ENCODE data around the gene ATG7. TPM values are rescaled to one million over a fixed set of nuclear protein-coding genes. Genes with fewer than 3 reads are reported as not detected.

Gene ATG7
- total and polyA plus RNA-seq, 2 experiments from 2014 or later: 18.4 to 38.6 TPM

- Histone ChIP-seq H3K4me2 (no peak overlapping the region), H2AFZ (no peak overlapping the region), H3K9me2 (replicated peaks; ENCODE audit: insufficient read depth) (no peaks in the 10 kb centered on the region), H4K20me1 (ENCODE audit: insufficient read depth, poor library complexity, severe bottlenecking) (peaks cover 14% of the 10 kb centered on the region), H3K27me3 (no peaks in the 10 kb centered on the region), H3K9me3 (ENCODE audit: low read depth) (no peaks in the 10 kb centered on the region), H3K27ac (no peak overlapping the region), H3K4me1 (ENCODE audit: insufficient read depth) (peaks cover 12% of the 10 kb centered on the region), H3K79me2 (peaks cover 32% of the 10 kb centered on the region), H3K4me3 (no peak overlapping the region), H3K36me3 (replicated peaks; ENCODE audit: insufficient read depth, low read depth) (no peaks in the 10 kb centered on the region)
- TF ChIP-seq CTCF (IDR thresholded peaks at IDR 0.05; ENCODE audit: poor library complexity): no peak
- no peak for TF ChIP-seq EZH2 (IDR thresholded peaks at IDR 0.05; ENCODE audit: borderline replicate concordance)
- no peak for DNase-seq (ENCODE audit: low spot score)
- 93% methylated on average over 23 of the region's 23 CpGs for WGBS (ENCODE audit: low lambda C conversion rate, missing lambda C conversion rate)
Measured at GRCh38 chr3:11555881-11556633, 283.9 kb downstream of the ATG7 start.

GRCh38 chr3:11556851-11557644 lies 284.9 kb downstream of the ATG7 start:
- H3K9me3 ChIP-seq (ENCODE audit: low read depth): no peaks in the 10 kb centered on the region
- no peaks in the 10 kb centered on the region for H3K27me3 ChIP-seq
- no peak overlapping the region for H3K4me3 ChIP-seq
- H2AFZ ChIP-seq: no peak overlapping the region
- peaks cover 41% of the 10 kb centered on the region for H3K79me2 ChIP-seq
- H3K9me2 ChIP-seq (replicated peaks; ENCODE audit: insufficient read depth): no peaks in the 10 kb centered on the region
- no peak overlapping the region for H3K4me2 ChIP-seq
- H4K20me1 ChIP-seq (ENCODE audit: insufficient read depth, poor library complexity, severe bottlenecking): peaks cover 14% of the 10 kb centered on the region
- peak overlapping the region; percentile 54 for H3K27ac ChIP-seq
- DNase-seq (ENCODE audit: low spot score): no peak
- 70% methylated on average over 16 of the region's 16 CpGs for WGBS (ENCODE audit: low lambda C conversion rate, missing lambda C conversion rate)
- TF ChIP-seq EZH2 (IDR thresholded peaks at IDR 0.05; ENCODE audit: borderline replicate concordance) (no peak), CTCF (IDR thresholded peaks at IDR 0.05; ENCODE audit: poor library complexity) (no peak), EZH2phosphoT487 (IDR thresholded peaks at IDR 0.05; ENCODE audit: low read depth, severe bottlenecking, unreplicated experiment) (no peak)
- no peaks in the 10 kb centered on the region for H3K36me3 ChIP-seq (replicated peaks; ENCODE audit: insufficient read depth, low read depth)
- H3K4me1 ChIP-seq (ENCODE audit: insufficient read depth): peaks cover 22% of the 10 kb centered on the region

- H3K9me3 ChIP-seq (ENCODE audit: low read depth): no peaks in the 10 kb centered on the region
- 77% methylated on average over 13 of the region's 13 CpGs for WGBS (ENCODE audit: low lambda C conversion rate, missing lambda C conversion rate)
- no peaks in the 10 kb centered on the region for H3K36me3 ChIP-seq (replicated peaks; ENCODE audit: insufficient read depth, low read depth)
- DNase-seq (ENCODE audit: low spot score): no peak
- peaks cover 27% of the 10 kb centered on the region for H3K4me1 ChIP-seq (ENCODE audit: insufficient read depth)
- no peak overlapping the region for H2AFZ ChIP-seq
- H3K27me3 ChIP-seq: no peaks in the 10 kb centered on the region
- no peak for TF ChIP-seq EZH2 (IDR thresholded peaks at IDR 0.05; ENCODE audit: borderline replicate concordance)
- TF ChIP-seq EZH2phosphoT487 (IDR thresholded peaks at IDR 0.05; ENCODE audit: low read depth, severe bottlenecking, unreplicated experiment): no peak
- TF ChIP-seq CTCF (IDR thresholded peaks at IDR 0.05; ENCODE audit: poor library complexity): no peak
- H3K4me2 ChIP-seq: no peak overlapping the region
- H3K4me3 ChIP-seq: no peak overlapping the region
- H3K79me2 ChIP-seq: peaks cover 50% of the 10 kb centered on the region
- peak overlapping the region; percentile 54 for H3K27ac ChIP-seq
- H4K20me1 ChIP-seq (ENCODE audit: insufficient read depth, poor library complexity, severe bottlenecking): peaks cover 14% of the 10 kb centered on the region
- H3K9me2 ChIP-seq (replicated peaks; ENCODE audit: insufficient read depth): no peaks in the 10 kb centered on the region
Measured at GRCh38 chr3:11558002-11558401, 285.8 kb downstream of the ATG7 start.

All from hepatocyte (in vitro differentiated cells).